ENCODE results near the gene TARS3. TPM values are rescaled to one million over a fixed set of nuclear protein-coding genes. Genes with fewer than 3 reads are reported as not detected.

The TARS3 gene
- total RNA-seq, 1 experiment from 2014 or later, result 14.1 TPM

- H3K27ac Mint-ChIP-seq, result peak overlapping the region in 1 of 3 experiments; percentile 80; a peak in 2 of 7 replicates
- Histone ChIP-seq H3K79me2 (ENCODE audit: insufficient read depth, low read length) (no peaks in the 10 kb centered on the region), H3K4me1 (ENCODE audit: insufficient read depth, low read length) (no peaks in the 10 kb centered on the region), H3K79me1 (ENCODE audit: insufficient read depth, low read depth, low read length, poor library complexity, severe bottlenecking) (no peaks in the 10 kb centered on the region), H3K4me2 (ENCODE audit: insufficient read depth, insufficient read length, low read length) (no peak overlapping the region), H3K9ac (ENCODE audit: extremely low read depth, insufficient read length, low read length) (no peak overlapping the region), H4K8ac (replicated peaks; ENCODE audit: insufficient read length, low read depth, low read length) (no peak overlapping the region), H3K9me3 (ENCODE audit: control insufficient read depth, low read depth, low read length) (no peaks in the 10 kb centered on the region), H2BK12ac (ENCODE audit: insufficient read length, low read depth, low read length) (no peak overlapping the region), H2AK5ac (ENCODE audit: insufficient read length, low read length) (no peak overlapping the region), H3K27ac (ENCODE audit: insufficient read length, low read depth, low read length) (no peak overlapping the region), H3K14ac (ENCODE audit: insufficient read depth, low read length) (no peak overlapping the region), H4K91ac (ENCODE audit: insufficient read length, low read depth, low read length) (no peak overlapping the region), H3K4ac (ENCODE audit: low read depth, low read length) (no peak overlapping the region), H4K20me1 (ENCODE audit: control insufficient read depth, insufficient read depth, insufficient read length) (no peaks in the 10 kb centered on the region), H3K18ac (ENCODE audit: insufficient read length, low read depth, low read length) (no peak overlapping the region), H3K27me3 (ENCODE audit: insufficient read depth, low read length) (no peaks in the 10 kb centered on the region), H3K23ac (ENCODE audit: insufficient read length, low read depth, low read length) (no peak overlapping the region), H2BK5ac (ENCODE audit: insufficient read length, low read length) (no peak overlapping the region), H2AFZ (ENCODE audit: low read length) (no peak overlapping the region), H2BK15ac (ENCODE audit: low read depth, low read length) (no peak overlapping the region), H3K56ac (ENCODE audit: insufficient read length, low read depth, low read length) (no peak overlapping the region), H3K23me2 (ENCODE audit: insufficient read length, low read depth, low read length, poor library complexity, severe bottlenecking) (no peaks in the 10 kb centered on the region), H2BK120ac (ENCODE audit: low read depth, low read length, poor library complexity, severe bottlenecking) (no peak overlapping the region), H2BK20ac (ENCODE audit: low read depth, low read length, poor library complexity, severe bottlenecking) (no peak overlapping the region), H3T11ph (ENCODE audit: low read length) (no peak overlapping the region), H4K5ac (ENCODE audit: insufficient read length, low read depth, low read length) (no peak overlapping the region)
- H3K9me3 Mint-ChIP-seq, result peaks cover 2 to 7% of the 10 kb centered on the region in 2 experiments; a peak in 3 of 5 replicates
- no CpG with 5 or more reads among the region's 9 CpGs for WGBS (ENCODE audit: extremely low coverage, insufficient read length, low lambda C conversion rate)
- no peaks in the 10 kb centered on the region for H3K27me3 Mint-ChIP-seq (ENCODE audit: low read depth)
- peaks cover 4% of the 10 kb centered on the region in 2 experiments for H3K4me1 Mint-ChIP-seq
- H3K36me3 Mint-ChIP-seq (ENCODE audit: insufficient read depth in 1 of 3, low read depth in 3 of 3), result peaks cover 4 to 19% (median 9%) of the 10 kb centered on the region in 3 experiments; a peak in 5 of 7 replicates
- TF ChIP-seq, protein P1, sequence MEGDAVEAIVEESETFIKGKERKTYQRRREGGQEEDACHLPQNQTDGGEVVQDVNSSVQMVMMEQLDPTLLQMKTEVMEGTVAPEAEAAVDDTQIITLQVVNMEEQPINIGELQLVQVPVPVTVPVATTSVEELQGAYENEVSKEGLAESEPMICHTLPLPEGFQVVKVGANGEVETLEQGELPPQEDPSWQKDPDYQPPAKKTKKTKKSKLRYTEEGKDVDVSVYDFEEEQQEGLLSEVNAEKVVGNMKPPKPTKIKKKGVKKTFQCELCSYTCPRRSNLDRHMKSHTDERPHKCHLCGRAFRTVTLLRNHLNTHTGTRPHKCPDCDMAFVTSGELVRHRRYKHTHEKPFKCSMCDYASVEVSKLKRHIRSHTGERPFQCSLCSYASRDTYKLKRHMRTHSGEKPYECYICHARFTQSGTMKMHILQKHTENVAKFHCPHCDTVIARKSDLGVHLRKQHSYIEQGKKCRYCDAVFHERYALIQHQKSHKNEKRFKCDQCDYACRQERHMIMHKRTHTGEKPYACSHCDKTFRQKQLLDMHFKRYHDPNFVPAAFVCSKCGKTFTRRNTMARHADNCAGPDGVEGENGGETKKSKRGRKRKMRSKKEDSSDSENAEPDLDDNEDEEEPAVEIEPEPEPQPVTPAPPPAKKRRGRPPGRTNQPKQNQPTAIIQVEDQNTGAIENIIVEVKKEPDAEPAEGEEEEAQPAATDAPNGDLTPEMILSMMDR (conservative IDR thresholded peaks at IDR 0.05), result no peak
- DNase-seq, result no peak
- no peak overlapping the region for H3K4me3 Mint-ChIP-seq
These were observed 66.1 kb downstream of the TARS3 start for GRCh38 chr15:101657968-101658784.
